HEK293 (cell line): ENCODE results near the gene NANOS2.
A peak's percentile ranks its signal among the peaks of the same experiment; 100 is the strongest.

Experiments
- BCL6B ChIP-seq: fragments of 450-650 bp; formaldehyde crosslinking; IDR thresholded peaks from 2 replicates; pipeline ENCODE4 v1.5.1; 2017; ENCODE audit warnings: missing biosample characterization, missing genetic modification characterization
- IKZF3 ChIP-seq: fragments of 450-650 bp; IDR thresholded peaks from 2 replicates; pipeline ENCODE4 v1.5.0; 2018; ENCODE audit warnings: missing biosample characterization, mild to moderate bottlenecking, missing genetic modification characterization, moderate library complexity
- INSM2 ChIP-seq: fragments of 450-650 bp; formaldehyde crosslinking; IDR thresholded peaks from 2 replicates; pipeline ENCODE4 v1.5.1; 2016; ENCODE audit warnings: missing biosample characterization, missing genetic modification characterization
- KLF16 ChIP-seq: fragments of 450-650 bp; formaldehyde crosslinking; IDR thresholded peaks from 2 replicates; pipeline ENCODE4 v1.5.1; 2017; ENCODE audit warnings: missing biosample characterization, missing genetic modification characterization
- KLF8 ChIP-seq: fragments of 450-650 bp; formaldehyde crosslinking; IDR thresholded peaks from 2 replicates; pipeline ENCODE4 v1.5.1; 2016; ENCODE audit warnings: missing biosample characterization, missing genetic modification characterization
- PRDM1 ChIP-seq: fragments of 450-650 bp; formaldehyde crosslinking; IDR thresholded peaks from 2 replicates; pipeline ENCODE4; 2016; ENCODE audit warnings: missing biosample characterization, missing genetic modification characterization
- SCRT1 ChIP-seq: fragments of 450-650 bp; formaldehyde crosslinking; IDR thresholded peaks from 2 replicates; pipeline ENCODE4 v1.5.1; 2016; ENCODE audit warnings: missing biosample characterization, missing genetic modification characterization, borderline replicate concordance
- SETDB1 ChIP-seq: IDR thresholded peaks from one replicate; pipeline ENCODE4 v1.6.1; 2017; ENCODE audit warnings: mild to moderate bottlenecking, low read length, moderate library complexity, mixed read lengths; ENCODE audit not compliant: insufficient read length
- ZBTB44 ChIP-seq: fragments of 450-650 bp; IDR thresholded peaks from 2 replicates; pipeline ENCODE4 v1.5.1; 2018; ENCODE audit warnings: missing biosample characterization, mild to moderate bottlenecking, missing genetic modification characterization
- ZNF133 ChIP-seq: fragments of 450-650 bp; formaldehyde crosslinking; IDR thresholded peaks from 2 replicates; pipeline ENCODE4 v1.5.1; 2016; ENCODE audit warnings: missing biosample characterization, missing genetic modification characterization
- ZNF146 ChIP-seq: fragments of 450-650 bp; formaldehyde crosslinking; IDR thresholded peaks from 2 replicates; pipeline ENCODE4 v1.5.1; 2016; ENCODE audit warnings: missing biosample characterization, missing genetic modification characterization
- ZNF16 ChIP-seq: fragments of 450-650 bp; formaldehyde crosslinking; IDR thresholded peaks from 2 replicates; pipeline ENCODE4 v1.5.1; 2016; ENCODE audit warnings: low read depth, missing biosample characterization, missing genetic modification characterization
- ZNF2 ChIP-seq: fragments of 450-650 bp; formaldehyde crosslinking; IDR thresholded peaks from 2 replicates; pipeline ENCODE4 v1.5.1; 2016; ENCODE audit warnings: missing biosample characterization, missing genetic modification characterization
- ZNF211 ChIP-seq: fragments of 450-650 bp; formaldehyde crosslinking; IDR thresholded peaks from 2 replicates; pipeline ENCODE4 v1.5.1; 2016; ENCODE audit warnings: low read depth, missing biosample characterization, missing genetic modification characterization
- ZNF26 ChIP-seq: fragments of 450-650 bp; formaldehyde crosslinking; IDR thresholded peaks from 2 replicates; pipeline ENCODE4 v1.5.1; 2016; ENCODE audit warnings: missing biosample characterization, missing genetic modification characterization
- ZNF398 ChIP-seq: fragments of 450-650 bp; formaldehyde crosslinking; IDR thresholded peaks from 2 replicates; pipeline ENCODE4 v1.5.1; 2017; ENCODE audit warnings: missing biosample characterization, missing genetic modification characterization
- ZNF433 ChIP-seq: fragments of 450-650 bp; formaldehyde crosslinking; IDR thresholded peaks from 2 replicates; pipeline ENCODE4 v1.5.1; 2016; ENCODE audit warnings: missing biosample characterization, missing genetic modification characterization, low read depth
- ZNF521 ChIP-seq: fragments of 450-650 bp; formaldehyde crosslinking; IDR thresholded peaks from 2 replicates; pipeline ENCODE4 v1.5.1; 2017; ENCODE audit warnings: missing biosample characterization, mild to moderate bottlenecking, missing genetic modification characterization
- ZNF548 ChIP-seq: fragments of 450-650 bp; formaldehyde crosslinking; IDR thresholded peaks from 2 replicates; pipeline ENCODE4 v1.5.1; 2016; ENCODE audit warnings: missing biosample characterization, missing genetic modification characterization
- ZNF692 ChIP-seq: fragments of 450-650 bp; formaldehyde crosslinking; IDR thresholded peaks from 2 replicates; pipeline ENCODE4 v1.5.1; 2016; ENCODE audit warnings: missing biosample characterization, missing genetic modification characterization
- ZNF785 ChIP-seq: fragments of 450-650 bp; formaldehyde crosslinking; IDR thresholded peaks from 2 replicates; pipeline ENCODE4 v1.5.1; 2016; ENCODE audit warnings: missing biosample characterization, missing genetic modification characterization
- ZNF830 ChIP-seq: fragments of 450-650 bp; IDR thresholded peaks from 2 replicates; pipeline ENCODE4 v1.5.0; 2018; ENCODE audit warnings: missing biosample characterization, missing genetic modification characterization, low read depth, mild to moderate bottlenecking, moderate library complexity
- ZSCAN18 ChIP-seq: fragments of 450-650 bp; formaldehyde crosslinking; IDR thresholded peaks from 2 replicates; pipeline ENCODE4 v1.5.1; 2016; ENCODE audit warnings: missing biosample characterization, missing genetic modification characterization

Gene NANOS2

GRCh38 chr19:45902651-45903625 lies 11.6 kb downstream of the NANOS2 start (continued):
- TF ChIP-seq ZNF16 (tag by site-specific recombination) (no peak), SETDB1 (no peak), ZNF692 (tag by site-specific recombination) (peak; percentile 31; the same call in 1 of the 2 replicates), KLF16 (tag by site-specific recombination) (peak; percentile 5; the same call in 1 of the 2 replicates), ZNF26 (tag by site-specific recombination) (no peak), INSM2 (tag by site-specific recombination) (no peak), ZNF211 (tag by site-specific recombination) (no peak), ZSCAN18 (tag by site-specific recombination) (no peak), ZNF133 (tag by site-specific recombination) (no peak), ZNF2 (tag by site-specific recombination) (no peak; the same call in 1 of the 2 replicates), ZNF398 (tag by site-specific recombination) (peak; percentile 65), IKZF3 (peak; percentile 79), ZNF146 (no peak), SCRT1 (no peak), BCL6B (tag by site-specific recombination) (no peak), ZBTB44 (tag by site-specific recombination) (no peak), ZNF548 (tag by site-specific recombination) (no peak), ZNF521 (tag by site-specific recombination) (no peak), ZNF433 (tag by site-specific recombination) (no peak), ZNF830 (no peak), ZNF785 (tag by site-specific recombination) (no peak), KLF8 (tag by site-specific recombination) (peak; percentile 82), PRDM1 (tag by site-specific recombination) (no peak)
